ENCODE results near the gene FAAP100.

- no peak for TF ChIP-seq CTCF (conservative IDR thresholded peaks at IDR 0.05; ENCODE audit: low read length)
- no peak for TF ChIP-seq EZH2phosphoT487 (IDR thresholded peaks at IDR 0.05; ENCODE audit: borderline replicate concordance)
Observed at GRCh38 chr17:81520021-81520901, 31.9 kb downstream of the FAAP100 start.

Data from Loucy (cell line).